NCI-H2227 treated with DMSO at 0.1 percent for 48 hours (cell line): Measurements from ENCODE around the gene TRAPPC3.
A peak's percentile ranks its signal among the peaks of the same experiment; 100 is the strongest.

Experiments
- DNase-seq: peaks from one replicate; lab custom pipeline; 2025; lab: John Stamatoyannopoulos, UW

TRAPPC3 gene

DNA sequence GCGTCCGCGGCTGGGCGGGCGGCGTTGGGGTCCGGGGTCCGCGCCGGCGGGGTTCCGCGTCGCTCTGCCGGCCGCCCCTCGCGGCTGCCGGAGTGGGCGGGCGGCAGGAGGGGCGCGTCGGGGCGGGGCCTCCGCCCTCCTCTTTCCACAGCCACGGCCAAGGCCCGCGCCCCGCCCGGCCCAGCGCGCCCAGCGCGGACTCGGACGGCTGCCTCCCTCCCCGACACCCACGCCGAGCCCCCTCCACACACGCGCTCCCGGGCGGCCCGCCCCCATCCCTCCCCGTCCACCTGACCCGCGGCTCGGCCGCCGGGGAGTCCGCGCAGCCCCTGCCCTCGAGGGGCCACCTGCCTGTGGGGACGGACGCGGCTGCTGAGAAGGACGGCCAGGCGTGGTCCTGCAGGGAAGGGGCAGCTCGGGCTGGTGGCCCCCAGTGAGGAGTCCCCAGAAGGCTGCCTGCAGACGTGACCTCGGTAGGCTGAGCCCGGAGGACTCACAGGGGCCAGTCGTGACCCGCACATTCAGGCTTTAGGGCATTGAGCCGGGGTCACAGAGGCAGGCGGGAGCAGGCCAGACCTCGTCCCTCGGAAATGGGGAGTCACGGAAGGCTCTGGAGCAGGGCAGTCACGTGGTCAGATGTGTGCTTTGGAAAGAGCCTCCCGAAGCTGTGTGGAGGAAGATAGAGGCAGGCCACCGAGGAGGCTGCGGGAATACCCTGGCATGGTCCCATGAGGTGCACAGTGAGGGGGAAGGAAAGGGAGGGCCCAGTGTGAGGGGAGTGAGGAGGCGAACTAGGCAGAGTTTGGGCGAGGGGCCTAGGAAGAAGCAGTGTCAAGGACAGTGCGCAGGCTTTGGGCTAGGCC lies 23.9 kb downstream of the TRAPPC3 start, which contains the start of gene COL8A2:
Gene COL8A2, minus strand, starts transcription at position 94 of the 863 bp plus-strand sequence. CDS start 24,980 bp downstream, outside the sequence.
- DNase-seq = no peak

DNA sequence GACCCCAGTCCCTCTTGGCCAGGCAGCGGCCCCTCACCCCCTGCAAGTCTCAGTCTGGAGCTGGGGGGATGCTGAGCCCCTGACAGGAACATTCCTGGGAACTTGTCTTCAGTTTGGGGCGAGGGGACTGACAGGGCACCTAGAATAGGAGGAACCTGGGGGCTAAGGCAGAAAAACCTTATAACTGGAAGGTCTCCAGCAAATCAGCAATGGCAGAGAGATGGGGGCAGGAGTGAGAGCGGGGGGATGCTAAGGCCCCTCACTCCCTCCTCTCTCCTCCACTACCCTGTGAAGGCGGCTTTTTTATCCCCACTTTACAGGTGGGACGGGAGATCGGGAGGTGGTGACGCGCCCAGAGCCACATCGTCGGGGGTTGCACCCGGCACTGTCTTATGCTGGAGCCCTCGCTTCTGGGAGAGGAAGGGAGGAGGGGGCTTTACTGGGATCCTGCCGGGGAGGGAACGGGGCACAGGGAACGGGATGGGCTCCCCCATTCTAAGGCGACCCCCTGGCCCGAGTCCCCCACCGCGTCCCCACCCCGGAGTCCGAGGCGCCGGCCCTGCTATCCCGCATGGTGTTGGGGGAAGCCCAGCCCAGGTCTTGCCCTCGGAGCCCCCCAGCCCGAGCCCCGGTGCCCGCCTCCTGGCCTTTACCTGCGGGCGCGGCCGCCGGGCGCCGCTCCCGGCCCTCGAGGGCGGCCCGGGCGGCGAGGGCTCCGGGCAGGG lies 24.7 kb downstream of the TRAPPC3 start:
- DNase-seq = no peak

DNA sequence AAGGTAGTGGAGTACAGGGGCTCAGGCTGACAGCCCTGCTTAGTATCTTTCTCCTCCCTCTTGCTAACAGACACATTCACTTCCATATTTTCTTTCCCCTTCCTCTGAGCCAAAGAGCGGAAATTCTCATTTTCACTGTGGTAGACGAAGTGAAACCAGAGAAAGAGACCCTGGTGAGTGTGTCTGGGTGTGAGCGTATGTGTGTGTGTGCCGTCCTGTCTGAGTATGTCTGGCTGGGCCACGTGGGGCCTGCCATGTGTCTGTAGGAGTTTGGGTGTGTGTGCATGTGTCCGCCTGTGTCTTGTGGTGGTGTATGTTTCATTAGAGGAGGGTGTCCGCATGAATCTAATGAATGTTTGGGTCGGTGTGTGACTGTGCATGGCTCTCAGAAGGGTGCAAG lies 25.9 kb downstream of the TRAPPC3 start:
- DNase-seq = no peak

DNA sequence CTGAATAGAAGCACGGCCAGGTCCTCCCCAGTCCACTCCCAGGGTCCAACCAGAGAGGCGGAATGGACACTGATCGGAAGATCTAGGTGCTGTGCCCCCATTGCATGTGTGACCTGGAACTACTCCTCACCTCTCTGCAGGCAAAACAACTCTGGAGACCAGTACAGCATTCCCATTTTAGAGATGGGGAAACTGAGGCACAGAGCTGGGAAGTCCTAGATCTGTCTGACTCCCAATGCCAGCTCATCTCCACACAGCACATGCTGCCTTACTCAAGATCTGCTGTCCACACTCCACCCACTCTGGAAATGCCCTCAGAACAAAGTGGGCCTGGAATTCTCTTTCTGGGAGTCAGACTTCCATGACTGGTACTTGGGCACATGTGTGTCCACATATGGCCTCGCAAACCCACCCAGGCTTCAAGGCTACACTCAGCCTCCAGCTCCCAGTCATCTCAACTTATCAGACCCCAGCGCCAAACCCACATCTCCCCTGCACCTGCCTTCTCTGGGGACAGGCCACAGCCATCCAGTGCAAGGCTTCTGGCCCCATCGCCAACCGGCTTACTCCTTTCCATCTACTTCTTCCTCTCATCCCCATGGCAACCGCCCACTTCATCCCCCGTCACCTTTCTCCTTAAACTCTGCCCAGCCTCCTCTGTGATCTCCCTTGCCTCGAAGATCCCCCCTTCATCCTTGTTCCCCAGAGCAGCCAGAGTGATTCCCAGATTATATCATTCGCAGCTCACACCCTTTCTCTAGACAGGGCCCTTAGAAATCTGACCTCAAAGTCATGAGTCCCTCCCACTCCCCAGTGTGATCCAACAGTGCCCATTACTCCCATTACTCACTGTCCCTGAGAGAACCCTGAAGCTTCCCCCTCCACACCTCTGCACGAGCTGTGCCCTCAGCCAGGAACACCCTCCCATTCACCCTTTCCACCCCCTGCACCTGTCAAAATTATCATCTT lies 26.9 kb downstream of the TRAPPC3 start:
- DNase-seq = peak; percentile 12

DNA sequence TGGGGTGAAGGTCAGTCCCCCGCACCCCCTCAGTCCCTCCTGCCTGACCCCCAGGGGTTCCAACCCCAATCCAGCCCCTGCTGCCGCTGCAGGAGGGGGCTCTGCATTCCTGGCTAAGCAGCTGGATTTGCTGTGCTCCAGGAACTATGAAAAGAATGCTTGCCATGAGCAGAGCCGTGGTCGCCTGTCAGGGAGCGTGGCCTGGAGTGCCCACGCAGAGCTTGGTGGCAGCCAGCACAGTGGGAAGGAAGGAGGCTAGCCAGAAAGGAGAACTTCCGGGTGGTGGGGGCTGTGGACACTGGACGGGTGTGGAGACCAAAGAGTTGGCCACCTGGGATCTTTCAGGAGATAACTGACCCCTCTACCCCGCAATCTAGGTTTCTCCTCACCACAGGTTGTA lies 29.8 kb downstream of the TRAPPC3 start:
- DNase-seq = no peak

DNA sequence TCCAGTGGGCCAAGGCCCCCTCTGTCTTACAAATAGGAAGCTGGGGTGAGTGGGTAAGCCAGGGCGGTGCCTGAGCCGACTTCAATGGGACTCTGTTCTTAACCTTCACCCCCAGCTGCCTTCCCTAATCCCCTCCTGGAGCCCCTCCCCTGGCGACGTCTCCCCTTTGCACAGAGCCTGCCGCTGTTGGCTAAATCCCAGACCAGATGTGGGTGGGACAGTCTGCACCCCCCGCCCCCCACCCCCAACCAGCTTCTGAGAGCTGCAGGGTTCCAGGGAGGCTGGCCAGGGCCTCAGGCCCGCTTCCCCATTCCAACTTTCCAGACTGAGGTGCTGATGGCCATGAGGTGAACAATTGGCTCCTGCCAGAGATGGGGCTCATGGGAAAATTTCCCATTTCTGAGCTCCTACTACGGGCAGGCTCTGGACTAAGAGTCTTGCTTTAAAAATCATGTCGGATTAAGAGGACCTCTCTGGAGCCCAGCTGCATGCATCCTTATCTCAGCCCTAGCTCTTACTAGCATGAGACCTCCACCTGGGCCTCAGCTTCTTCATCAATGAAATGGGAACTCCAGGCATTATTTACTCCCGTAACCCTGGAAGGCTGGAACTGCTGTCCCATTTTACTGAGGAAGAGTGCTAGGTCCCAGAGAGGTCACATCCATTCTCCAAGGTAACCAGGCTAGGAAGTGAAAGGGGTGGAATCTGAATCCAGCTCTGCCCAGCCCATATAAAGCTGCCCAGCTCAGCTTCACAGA lies 30.7 kb downstream of the TRAPPC3 start:
- no peak for DNase-seq

DNA sequence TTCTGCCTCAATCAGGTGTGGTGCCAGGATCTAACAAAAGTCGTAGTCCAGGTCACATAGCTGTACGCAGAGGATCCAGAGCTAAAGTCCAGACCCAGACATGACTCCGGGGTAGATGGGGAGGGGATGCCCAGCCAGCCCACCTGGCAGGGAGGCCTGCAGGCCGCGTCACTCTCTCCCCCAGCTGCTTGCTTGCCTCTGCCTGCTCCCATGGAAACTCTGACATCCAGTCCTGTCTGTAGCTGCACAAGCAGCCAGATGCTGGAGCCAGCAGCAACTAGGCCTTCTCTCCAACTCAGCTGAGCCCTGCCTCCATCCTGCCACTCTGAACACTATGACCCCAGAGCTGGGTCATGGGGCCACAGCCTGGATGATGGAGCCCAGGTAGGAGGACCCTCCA lies 32.4 kb downstream of the TRAPPC3 start:
- DNase-seq = no peak

DNA sequence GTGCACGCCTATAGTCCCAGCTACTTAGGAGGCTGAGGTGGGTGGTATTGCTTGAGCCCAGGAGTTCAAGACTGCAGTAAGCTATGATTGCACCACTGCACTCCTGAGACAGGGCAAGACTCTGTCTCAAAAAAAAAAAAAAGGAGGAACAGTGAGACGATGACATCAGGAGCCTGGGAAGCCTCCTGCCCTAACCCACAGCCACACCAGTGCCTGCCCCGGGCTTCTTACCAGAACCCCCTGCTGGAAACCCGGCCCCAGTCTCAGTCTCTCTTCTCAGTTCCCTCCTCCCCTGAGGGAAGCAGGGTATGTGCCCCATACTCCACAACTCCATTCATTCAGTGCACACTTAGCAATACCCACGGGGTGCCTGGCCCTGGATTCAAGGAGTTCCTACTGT lies 33.4 kb downstream of the TRAPPC3 start:
- DNase-seq = no peak

DNA sequence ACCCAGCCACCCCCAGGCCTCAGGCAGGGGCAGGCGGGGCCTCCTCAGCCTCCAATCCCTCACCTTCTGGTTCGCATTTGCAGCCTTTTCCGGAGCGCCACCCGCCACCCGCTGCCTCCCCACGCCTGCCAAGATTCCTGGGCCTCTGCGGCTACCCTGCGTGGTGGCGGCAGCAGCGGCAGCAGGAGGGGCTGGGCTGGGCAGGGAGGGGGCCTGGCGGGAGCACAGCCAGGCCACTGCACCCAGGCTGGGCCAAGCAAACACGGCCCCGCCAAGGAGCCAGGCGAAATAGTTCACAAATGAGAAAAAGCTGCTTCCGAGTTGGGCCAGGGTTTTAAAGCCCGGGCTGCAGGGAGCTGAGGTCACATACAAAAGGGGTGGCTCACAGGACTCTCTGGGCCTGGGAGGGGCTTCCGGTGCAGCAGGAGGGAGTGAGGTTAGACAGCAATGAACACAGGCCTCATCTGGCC lies 34.1 kb downstream of the TRAPPC3 start:
- DNase-seq = no peak

DNA sequence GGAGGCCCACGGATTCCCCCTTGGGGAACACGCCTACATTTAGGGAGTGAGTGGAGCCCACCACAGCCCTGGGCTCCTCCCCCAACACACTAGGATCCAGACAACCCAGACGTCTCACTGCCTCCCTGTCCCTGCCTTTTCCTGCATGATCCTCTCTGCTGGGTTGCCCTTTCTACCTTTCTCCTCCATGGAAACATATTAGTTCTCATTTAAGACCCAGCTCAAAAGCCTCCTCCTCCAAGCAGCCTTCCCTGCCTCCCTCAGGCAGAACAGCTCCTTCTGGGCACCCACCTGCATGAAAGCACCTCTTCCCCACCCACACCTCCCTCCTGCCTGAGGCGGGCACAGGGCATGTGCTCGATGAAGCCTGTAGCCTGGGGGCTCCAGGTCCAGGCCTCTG lies 34.9 kb downstream of the TRAPPC3 start:
- DNase-seq = no peak

DNA sequence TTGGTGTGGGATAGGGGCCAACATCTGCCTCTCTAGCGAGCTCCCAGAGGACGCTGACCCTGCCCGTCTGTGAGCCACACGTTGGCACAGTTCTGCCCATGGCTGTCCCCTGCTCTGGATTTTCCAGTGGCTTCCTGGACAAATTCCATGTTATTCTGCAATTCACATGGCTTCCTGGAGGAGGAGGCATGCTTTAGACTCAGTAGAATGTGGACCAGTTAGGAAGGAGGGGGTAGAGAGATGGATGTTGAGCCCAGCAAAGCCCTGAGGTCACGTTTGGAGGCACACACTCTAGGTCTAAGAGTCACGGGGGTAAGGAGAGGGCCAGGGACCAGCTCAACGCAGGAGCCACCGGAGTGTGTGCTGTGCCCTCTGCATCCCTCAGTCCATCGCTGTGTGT lies 36.5 kb downstream of the TRAPPC3 start:
- DNase-seq = no peak

DNA sequence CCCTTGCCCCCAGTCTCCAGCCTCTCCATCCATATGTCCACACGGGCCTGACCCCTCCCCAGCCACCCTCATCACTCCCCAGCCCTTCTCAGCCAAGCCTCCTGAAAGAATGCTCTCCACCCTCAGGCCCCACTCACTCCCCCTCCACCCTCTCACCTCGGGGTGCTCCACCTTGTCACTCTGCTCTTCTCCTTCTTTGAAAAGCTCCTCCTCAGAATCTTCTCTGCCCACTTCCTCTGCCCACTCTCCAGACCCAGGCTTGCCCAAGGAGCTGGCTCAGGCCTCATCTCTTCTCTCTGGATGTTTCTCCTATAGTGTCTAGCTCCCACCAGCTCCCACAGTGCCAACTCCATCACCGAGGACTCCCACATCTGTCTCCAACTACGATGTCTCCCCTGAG lies 38.1 kb downstream of the TRAPPC3 start:
- DNase-seq = no peak

DNA sequence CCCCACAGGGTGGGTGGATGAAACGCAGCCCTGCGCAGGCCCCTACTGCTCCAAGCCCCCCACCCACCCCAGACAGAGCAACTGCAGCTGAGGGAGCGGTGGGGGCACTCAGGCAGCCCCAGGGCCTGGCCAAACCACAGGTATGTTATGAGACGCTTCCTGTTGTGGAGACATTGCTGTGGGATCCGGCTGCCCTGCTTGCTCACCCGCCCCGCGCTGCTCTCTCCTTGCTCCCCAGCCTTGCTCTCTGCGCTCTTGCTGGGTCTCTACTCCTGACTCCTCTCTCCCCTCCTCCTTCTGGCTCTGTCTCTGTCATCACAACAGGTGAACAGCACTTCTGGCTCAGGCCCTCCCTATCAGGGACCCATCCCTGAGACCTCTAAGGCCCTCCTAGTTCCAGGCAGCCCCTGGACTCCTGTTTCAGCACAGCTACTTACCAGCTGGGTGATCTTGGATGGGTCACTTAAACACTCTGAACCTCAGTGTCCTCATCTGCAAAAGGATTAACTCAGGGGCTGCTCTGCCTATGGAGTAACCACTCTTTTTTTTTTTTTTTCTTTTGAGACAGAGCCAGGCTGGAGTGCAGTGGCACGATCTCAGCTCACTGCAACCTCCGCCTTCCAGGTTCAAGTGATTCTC lies 40.1 kb downstream of the TRAPPC3 start:
- DNase-seq = no peak

DNA sequence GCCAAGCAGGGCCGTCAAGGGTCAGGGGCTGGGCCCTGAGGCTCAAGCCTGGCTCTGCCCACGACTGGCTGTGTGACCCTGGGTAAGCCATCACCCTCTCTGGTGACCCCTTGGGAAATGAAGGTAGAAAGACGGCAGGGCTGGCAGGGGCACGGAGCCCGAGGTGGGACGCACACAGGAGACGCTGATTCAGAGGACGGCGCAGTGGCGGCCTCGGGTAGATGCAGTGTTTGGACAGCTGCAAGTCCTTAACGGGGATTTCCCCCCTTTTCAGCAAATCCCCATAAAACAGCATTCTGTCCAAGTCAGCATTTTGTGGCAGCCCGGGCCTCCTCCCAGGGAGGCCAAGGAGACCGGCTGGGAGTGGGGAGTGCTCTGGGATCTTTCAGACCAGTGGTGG lies 41.0 kb downstream of the TRAPPC3 start:
- DNase-seq = no peak

DNA sequence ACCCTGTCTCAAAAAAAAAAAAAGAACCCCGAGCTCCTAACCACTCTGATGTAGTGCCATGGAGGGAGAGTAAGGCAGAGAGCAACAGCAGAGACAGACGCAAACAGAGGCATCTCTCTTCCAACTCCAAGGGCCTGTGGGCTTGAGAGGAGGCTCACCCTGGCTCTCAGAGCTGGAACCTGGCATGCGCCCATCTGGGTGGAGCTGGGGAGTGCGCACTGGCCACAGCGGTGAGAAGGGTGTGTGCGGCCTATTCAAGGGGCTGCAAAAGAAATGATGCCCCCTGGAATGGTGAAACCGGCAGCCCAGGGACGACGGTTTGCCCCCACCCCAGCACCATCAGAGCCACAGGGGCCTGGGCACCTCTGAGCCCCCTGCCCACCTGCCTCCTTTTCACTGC lies 41.9 kb downstream of the TRAPPC3 start:
- no peak for DNase-seq

DNA sequence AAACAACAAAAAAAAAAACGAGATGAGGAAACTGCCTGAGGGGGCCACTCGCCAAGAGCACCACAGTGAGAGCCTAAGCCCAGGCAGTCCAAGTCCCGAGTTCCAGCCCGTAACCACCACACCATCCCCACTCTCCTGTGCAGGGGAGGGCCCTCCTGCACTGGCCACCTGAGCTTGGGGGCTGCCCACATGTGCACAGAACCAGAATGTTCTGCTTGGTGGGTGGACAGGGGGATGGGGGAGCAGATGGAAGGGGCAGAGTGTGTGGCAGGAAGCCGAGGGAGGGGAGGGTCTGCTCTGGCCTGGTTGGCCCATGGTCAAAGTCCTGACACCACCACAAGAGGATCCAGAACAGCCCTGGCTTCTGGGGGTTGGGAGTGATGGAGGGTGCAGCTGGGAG lies 43.0 kb downstream of the TRAPPC3 start:
- DNase-seq = no peak

DNA sequence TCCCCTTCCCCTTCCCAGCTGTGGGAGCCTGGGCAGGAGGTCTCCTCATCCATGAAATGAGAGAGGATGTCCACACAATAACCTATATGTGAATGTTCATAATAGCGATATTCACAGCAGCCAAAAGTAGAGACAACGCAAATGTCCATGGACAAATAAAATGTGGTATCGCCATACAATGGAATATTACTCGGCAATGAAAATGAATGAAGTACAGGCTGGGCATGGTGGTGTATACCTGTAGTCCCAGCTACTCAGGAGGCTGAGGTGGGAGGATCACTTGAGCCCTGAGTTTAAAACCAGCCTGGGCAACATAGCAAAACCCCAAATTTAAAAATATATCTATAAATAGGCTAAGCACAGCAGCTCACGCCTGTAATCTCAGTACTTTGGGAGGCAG lies 47.7 kb downstream of the TRAPPC3 start:
- no peak for DNase-seq

DNA sequence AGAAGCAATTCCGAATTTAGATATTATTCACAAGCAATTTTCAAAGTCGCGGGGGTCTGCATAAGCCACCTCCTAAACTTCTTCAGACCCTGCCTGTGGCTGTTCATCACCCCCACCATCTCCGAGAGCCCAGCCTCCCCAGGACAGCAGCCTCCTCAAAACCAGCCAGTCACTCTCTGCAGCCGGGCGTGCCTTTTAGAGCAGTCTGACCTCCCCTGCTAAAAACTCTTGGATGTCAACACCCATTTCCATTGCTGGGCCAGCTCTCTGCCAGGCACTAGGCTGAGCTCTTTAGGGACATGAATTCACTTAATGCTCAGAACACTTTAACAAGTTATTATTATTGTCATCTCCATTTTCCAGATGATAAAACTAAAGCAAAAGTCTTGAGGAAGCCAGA lies 48.9 kb downstream of the TRAPPC3 start:
- DNase-seq = no peak

DNA sequence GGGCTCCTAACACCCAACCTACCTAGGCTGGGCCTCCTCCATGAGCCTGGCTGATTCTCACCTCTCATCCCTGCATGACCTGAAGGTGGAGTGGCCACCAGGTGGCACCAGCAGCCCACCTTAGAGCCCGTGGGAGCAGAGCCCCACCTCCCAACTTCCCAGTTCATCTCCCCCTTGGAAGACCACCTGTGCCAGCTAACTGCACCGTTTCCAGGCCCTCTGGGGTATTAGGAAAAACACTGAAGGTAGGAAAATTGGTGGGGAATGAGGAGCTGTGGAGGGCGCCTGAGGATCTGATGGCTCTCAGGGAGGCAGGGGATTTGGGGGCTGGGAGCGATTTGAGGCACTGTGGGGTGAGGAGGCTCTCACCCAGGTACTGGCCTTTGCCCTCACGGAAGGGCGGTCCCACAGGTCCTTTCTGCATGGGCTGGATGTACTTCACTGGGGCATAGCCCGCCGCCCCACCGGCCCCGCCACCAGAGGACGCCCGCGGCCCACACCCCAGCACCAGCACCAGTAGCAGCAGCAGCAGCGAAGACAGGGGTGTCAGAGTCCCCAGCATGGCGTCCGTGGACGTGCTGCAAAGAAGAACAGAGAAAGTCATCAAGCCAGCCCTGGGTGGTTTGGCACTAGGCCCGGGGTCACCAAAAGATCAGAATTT lies 49.5 kb downstream of the TRAPPC3 start:
- peak; percentile 47 for DNase-seq

DNA sequence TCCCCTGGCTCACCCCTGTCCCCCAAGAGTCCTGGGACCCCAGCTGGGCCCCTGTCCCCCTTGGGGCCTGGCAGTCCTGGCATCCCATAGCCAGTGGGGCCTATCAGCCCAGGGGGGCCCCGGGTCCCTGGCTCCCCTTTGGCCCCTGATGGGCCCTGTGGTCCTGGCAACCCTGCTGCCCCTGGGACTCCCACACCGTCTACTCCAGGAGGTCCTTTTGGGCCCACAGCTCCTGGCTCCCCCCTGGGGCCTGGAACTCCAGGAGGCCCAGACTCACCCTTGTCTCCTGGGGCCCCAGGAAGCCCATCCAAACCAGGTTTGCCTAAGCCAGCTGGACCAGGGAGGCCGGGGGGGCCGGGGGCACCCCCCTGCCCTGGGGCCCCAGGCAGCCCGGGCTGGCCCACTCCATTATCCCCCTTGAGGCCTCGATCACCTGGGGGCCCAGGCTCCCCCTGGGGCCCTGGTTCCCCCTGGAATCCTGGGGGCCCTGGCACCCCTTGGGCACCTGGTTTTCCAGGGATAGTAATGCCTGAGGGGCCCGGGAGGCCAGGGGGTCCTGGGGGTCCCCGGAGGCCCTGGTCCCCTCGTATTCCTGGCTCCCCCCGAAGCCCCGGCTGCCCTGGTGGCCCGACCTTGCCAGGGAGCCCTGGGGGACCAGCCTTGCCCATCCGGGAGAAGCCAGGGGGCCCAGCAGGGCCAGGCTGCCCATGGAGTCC lies 50.5 kb downstream of the TRAPPC3 start:
- no peak for DNase-seq
